Measurements from ENCODE around the gene SLC44A5.

GRCh38 chr1:75613916-75614315 lies 3.0 kb upstream of the SLC44A5 start:
- no peak for TF ChIP-seq HDAC6 (IDR thresholded peaks at IDR 0.05; ENCODE audit: unreplicated experiment)
- no peak for TF ChIP-seq ESRRA (IDR thresholded peaks at IDR 0.05; ENCODE audit: low read length)
- TF ChIP-seq, protein P1, sequence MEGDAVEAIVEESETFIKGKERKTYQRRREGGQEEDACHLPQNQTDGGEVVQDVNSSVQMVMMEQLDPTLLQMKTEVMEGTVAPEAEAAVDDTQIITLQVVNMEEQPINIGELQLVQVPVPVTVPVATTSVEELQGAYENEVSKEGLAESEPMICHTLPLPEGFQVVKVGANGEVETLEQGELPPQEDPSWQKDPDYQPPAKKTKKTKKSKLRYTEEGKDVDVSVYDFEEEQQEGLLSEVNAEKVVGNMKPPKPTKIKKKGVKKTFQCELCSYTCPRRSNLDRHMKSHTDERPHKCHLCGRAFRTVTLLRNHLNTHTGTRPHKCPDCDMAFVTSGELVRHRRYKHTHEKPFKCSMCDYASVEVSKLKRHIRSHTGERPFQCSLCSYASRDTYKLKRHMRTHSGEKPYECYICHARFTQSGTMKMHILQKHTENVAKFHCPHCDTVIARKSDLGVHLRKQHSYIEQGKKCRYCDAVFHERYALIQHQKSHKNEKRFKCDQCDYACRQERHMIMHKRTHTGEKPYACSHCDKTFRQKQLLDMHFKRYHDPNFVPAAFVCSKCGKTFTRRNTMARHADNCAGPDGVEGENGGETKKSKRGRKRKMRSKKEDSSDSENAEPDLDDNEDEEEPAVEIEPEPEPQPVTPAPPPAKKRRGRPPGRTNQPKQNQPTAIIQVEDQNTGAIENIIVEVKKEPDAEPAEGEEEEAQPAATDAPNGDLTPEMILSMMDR (IDR thresholded peaks at IDR 0.05 in 2 of 3, conservative IDR thresholded peaks at IDR 0.05 in 1 of 3; ENCODE audit: control insufficient read depth in 2 of 3, extremely low read depth in 1 of 3, insufficient read depth in 1 of 3, low read depth in 3 of 3, low read length in 3 of 3): no peak
- TF ChIP-seq ZBED1 (IDR thresholded peaks at IDR 0.05; ENCODE audit: borderline replicate concordance): no peak
- no peak for TF ChIP-seq RAD21 (IDR thresholded peaks at IDR 0.05; ENCODE audit: insufficient read depth, low read depth, low read length)
- TF ChIP-seq, protein P2, sequence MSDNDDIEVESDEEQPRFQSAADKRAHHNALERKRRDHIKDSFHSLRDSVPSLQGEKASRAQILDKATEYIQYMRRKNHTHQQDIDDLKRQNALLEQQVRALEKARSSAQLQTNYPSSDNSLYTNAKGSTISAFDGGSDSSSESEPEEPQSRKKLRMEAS (IDR thresholded peaks at IDR 0.05; ENCODE audit: low read depth, low read length): no peak

Measured in GM12878 (cell line).